ENCODE measurements around the gene CDC42.
"Not testable (repeated sequence)": the region's sequence is repeated elsewhere in the genome, so short reads cannot be mapped to it uniquely, and the experiment has no call there.

GRCh38 chr1:22012752-22013151 is 39.8 kb upstream of the CDC42 start:
- not testable (repeated sequence) for TF ChIP-seq SRF (IDR thresholded peaks at IDR 0.05; ENCODE audit: low read depth); POLR2A (IDR thresholded peaks at IDR 0.05; ENCODE audit: borderline replicate concordance, extremely low read depth, insufficient read depth, insufficient read length); EGR1 (IDR thresholded peaks at IDR 0.05; ENCODE audit: low read depth); POLR2AphosphoS5 (IDR thresholded peaks at IDR 0.05; ENCODE audit: low read depth, low read length); ELF1 (IDR thresholded peaks at IDR 0.05; ENCODE audit: borderline replicate concordance, low read depth); ZNF274 (IDR thresholded peaks at IDR 0.05; ENCODE audit: low read depth, low read length); EZH2 (IDR thresholded peaks at IDR 0.05); YY1 (IDR thresholded peaks at IDR 0.05; ENCODE audit: extremely low read depth, insufficient replicate concordance, low read depth, low read length)
- TF ChIP-seq, protein P1, sequence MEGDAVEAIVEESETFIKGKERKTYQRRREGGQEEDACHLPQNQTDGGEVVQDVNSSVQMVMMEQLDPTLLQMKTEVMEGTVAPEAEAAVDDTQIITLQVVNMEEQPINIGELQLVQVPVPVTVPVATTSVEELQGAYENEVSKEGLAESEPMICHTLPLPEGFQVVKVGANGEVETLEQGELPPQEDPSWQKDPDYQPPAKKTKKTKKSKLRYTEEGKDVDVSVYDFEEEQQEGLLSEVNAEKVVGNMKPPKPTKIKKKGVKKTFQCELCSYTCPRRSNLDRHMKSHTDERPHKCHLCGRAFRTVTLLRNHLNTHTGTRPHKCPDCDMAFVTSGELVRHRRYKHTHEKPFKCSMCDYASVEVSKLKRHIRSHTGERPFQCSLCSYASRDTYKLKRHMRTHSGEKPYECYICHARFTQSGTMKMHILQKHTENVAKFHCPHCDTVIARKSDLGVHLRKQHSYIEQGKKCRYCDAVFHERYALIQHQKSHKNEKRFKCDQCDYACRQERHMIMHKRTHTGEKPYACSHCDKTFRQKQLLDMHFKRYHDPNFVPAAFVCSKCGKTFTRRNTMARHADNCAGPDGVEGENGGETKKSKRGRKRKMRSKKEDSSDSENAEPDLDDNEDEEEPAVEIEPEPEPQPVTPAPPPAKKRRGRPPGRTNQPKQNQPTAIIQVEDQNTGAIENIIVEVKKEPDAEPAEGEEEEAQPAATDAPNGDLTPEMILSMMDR (IDR thresholded peaks at IDR 0.05 in 2 of 3, conservative IDR thresholded peaks at IDR 0.05 in 1 of 3; ENCODE audit: borderline replicate concordance in 1 of 3, insufficient read depth in 1 of 3, low read depth in 2 of 3, low read length in 2 of 3), result not testable (repeated sequence)
- TF ChIP-seq, protein P2, sequence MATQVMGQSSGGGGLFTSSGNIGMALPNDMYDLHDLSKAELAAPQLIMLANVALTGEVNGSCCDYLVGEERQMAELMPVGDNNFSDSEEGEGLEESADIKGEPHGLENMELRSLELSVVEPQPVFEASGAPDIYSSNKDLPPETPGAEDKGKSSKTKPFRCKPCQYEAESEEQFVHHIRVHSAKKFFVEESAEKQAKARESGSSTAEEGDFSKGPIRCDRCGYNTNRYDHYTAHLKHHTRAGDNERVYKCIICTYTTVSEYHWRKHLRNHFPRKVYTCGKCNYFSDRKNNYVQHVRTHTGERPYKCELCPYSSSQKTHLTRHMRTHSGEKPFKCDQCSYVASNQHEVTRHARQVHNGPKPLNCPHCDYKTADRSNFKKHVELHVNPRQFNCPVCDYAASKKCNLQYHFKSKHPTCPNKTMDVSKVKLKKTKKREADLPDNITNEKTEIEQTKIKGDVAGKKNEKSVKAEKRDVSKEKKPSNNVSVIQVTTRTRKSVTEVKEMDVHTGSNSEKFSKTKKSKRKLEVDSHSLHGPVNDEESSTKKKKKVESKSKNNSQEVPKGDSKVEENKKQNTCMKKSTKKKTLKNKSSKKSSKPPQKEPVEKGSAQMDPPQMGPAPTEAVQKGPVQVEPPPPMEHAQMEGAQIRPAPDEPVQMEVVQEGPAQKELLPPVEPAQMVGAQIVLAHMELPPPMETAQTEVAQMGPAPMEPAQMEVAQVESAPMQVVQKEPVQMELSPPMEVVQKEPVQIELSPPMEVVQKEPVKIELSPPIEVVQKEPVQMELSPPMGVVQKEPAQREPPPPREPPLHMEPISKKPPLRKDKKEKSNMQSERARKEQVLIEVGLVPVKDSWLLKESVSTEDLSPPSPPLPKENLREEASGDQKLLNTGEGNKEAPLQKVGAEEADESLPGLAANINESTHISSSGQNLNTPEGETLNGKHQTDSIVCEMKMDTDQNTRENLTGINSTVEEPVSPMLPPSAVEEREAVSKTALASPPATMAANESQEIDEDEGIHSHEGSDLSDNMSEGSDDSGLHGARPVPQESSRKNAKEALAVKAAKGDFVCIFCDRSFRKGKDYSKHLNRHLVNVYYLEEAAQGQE (IDR thresholded peaks at IDR 0.05; ENCODE audit: low read depth), result not testable (repeated sequence)
- TF ChIP-seq, protein P3, sequence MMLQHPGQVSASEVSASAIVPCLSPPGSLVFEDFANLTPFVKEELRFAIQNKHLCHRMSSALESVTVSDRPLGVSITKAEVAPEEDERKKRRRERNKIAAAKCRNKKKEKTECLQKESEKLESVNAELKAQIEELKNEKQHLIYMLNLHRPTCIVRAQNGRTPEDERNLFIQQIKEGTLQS (IDR thresholded peaks at IDR 0.05), result not testable (repeated sequence)
